Adrenal gland (tissue), 12 donors: Measurements from ENCODE around the gene FOXS1. TPM values are rescaled to one million over a fixed set of nuclear protein-coding genes. Genes with fewer than 3 reads are reported as not detected.
A peak's percentile ranks its signal among the peaks of the same experiment; 100 is the strongest.

Source experiments
- DNase-seq, 7 donors: peaks; one replicate each; pipeline ENCODE4 v3.0.0-alpha.2; 2019 to 2020
- H3K27ac ChIP-seq, 5 donors: fragments of 200-600 bp; sonication (generic) in 4 of 5; 1 replicate in 3 of 5; 2 replicates in 2 of 5; pipeline versions ENCODE4 v1.5.1 to v1.8.0; 2016 to 2020; ENCODE audit warnings: mild to moderate bottlenecking in 1 of 5
- H3K27me3 ChIP-seq: fragments of 200-600 bp; 2 replicates; pipeline ENCODE4 v1.8.0; 2021
- H3K36me3 ChIP-seq, 2 donors: fragments of 200-600 bp; replicated peaks in 1 of 2; 1 replicate in 1 of 2; 2 replicates in 1 of 2; pipeline versions ENCODE4 v1.5.1 to v1.8.0; 2018 to 2022
- H3K4me1 ChIP-seq, 2 donors: fragments of 200-600 bp; replicated peaks in 1 of 2; 1 replicate in 1 of 2; 2 replicates in 1 of 2; pipeline versions ENCODE4 v1.5.1 to v1.8.0; 2018 to 2021
- H3K4me3 ChIP-seq, 4 donors: fragments of 200-600 bp; sonication (generic) in 3 of 4; one replicate each; pipeline ENCODE4 v1.5.1; 2016 to 2018
- H3K9me3 ChIP-seq, 3 donors: fragments of 200-600 bp; sonication (generic) in 1 of 3; replicated peaks in 1 of 3; 1 replicate in 2 of 3; 2 replicates in 1 of 3; pipeline versions ENCODE4 v1.5.1 to v1.8.0; 2016 to 2021
- POLR2A ChIP-seq, 2 donors: fragments of 450-650 bp; IDR thresholded peaks; one replicate each; pipeline ENCODE4 v1.6.1; 2017; ENCODE audit warnings: antibody characterized with exemption in 2 of 2, mild to moderate bottlenecking in 2 of 2, moderate library complexity in 1 of 2
- WGBS, 4 donors: extraction: QIAGEN DNeasy Blood & Tissue Kit in 2 of 4; methylation state at CpG; one replicate each; pipeline versions ENCODE4 v1.1.5 to v1.1.7; 2013 to 2017; 5-methylcytosine and 5-hydroxymethylcytosine counted together
- intact Hi-C, 2 donors: fragments of 100-400 bp; cut with DNase I; formaldehyde crosslinking; loops; one replicate each; pipeline versions ENCODE4 v1.14.1 to v1.15.0; 2022 to 2023
- polyA plus RNA-seq, 3 donors: library from polyadenylated mRNA; stranded (reverse); fragments of 200-250 nt in 2 of 3; fragments of 350-450 nt in 1 of 3; fragmentation: Illumina TruSeq in 1 of 3; extraction: RNeasy Lipid Tissue Mini Kit (QIAGEN cat#74804) in 1 of 3; gene quantifications; one replicate each; pipeline ENCODE4 v1.2.3, GENCODE V29; 2013 to 2014
- total RNA-seq, 9 donors: library from RNA; depleted of rRNA in 4 of 9; stranded (reverse); fragments of >200 nt in 4 of 9; fragments of 120-200 nt in 1 of 9; fragmentation: NEBNext Ultra II Directional in 1 of 9; extraction: Animal tissue kit (Norgen Biotek cat#: 25700) in 1 of 9; gene quantifications; one replicate each; pipeline versions ENCODE4 v1.1.0 to v1.2.4, GENCODE V29; 2013 to 2023
- TF ChIP-seq, protein P1 (sequence below), 6 experiments: fragments of 450-650 bp in 4 of 6; fragments of 200-600 bp in 2 of 6; sonication (generic) in 1 of 6; IDR thresholded peaks; 1 replicate in 5 of 6; 2 replicates in 1 of 6; pipeline versions ENCODE4 v1.5.1 to v1.8.0; 2016 to 2021; ENCODE audit warnings: antibody characterized with exemption in 6 of 6, mild to moderate bottlenecking in 2 of 6, moderate library complexity in 1 of 6
- donor health status: healthy with polysubstance abuse.
- donor health status: Bipolar disorder and iron deficiency.
- donor health status: DM: yes; HTN: yes; CAD: no.
- donor health status: DM: no; HTN: no; CAD: no.
- donor health status: DM: no; HTN: no; CAD: no.
- donor health status: DM: yes; HTN: yes; CAD: no.

The FOXS1 gene
- total and polyA plus RNA-seq, 12 donors = 0.22 to 6.0 (median 2.0) TPM

DNA sequence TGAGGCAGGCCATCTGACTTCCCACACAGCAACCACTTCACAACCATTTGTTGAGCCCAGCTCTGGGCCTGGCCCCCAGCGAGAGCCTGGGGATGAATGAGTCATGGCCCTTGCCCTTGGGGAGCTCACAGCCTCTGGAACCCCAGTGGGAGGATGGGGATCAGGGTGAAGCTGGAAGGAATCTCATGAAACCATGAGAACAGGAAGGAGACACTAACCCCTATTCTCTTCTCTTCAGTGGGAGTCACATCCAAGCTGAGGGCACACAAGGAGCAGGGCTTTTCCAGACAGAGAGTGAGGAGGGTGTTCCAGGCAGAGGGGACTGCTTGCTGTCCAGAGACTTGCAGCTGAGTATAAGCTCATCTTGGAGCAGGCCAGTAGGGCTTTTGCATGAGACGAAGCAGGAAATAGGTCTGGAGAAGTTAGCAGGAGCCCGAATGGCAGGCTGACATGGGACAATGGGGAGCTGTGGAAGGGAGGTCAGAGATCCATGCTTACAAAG is 7.5 kb downstream of the FOXS1 start:
- Histone ChIP-seq H3K27ac (peak overlapping the region in 1 of 5 donors; percentile 50), H3K4me1 (peaks cover 8 to 23% of the 10 kb centered on the region in 2 donors), H3K36me3 (no peaks in the 10 kb centered on the region), H3K4me3 (no peak overlapping the region), H3K27me3 (no peaks in the 10 kb centered on the region), H3K9me3 (no peaks in the 10 kb centered on the region)
- DNase-seq = peak in 1 of 7 donors; percentile 26
- intact Hi-C loops = no loop called here
- TF ChIP-seq, protein P1, sequence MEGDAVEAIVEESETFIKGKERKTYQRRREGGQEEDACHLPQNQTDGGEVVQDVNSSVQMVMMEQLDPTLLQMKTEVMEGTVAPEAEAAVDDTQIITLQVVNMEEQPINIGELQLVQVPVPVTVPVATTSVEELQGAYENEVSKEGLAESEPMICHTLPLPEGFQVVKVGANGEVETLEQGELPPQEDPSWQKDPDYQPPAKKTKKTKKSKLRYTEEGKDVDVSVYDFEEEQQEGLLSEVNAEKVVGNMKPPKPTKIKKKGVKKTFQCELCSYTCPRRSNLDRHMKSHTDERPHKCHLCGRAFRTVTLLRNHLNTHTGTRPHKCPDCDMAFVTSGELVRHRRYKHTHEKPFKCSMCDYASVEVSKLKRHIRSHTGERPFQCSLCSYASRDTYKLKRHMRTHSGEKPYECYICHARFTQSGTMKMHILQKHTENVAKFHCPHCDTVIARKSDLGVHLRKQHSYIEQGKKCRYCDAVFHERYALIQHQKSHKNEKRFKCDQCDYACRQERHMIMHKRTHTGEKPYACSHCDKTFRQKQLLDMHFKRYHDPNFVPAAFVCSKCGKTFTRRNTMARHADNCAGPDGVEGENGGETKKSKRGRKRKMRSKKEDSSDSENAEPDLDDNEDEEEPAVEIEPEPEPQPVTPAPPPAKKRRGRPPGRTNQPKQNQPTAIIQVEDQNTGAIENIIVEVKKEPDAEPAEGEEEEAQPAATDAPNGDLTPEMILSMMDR (IDR thresholded peaks at IDR 0.05) = no peak
- TF ChIP-seq POLR2A (IDR thresholded peaks at IDR 0.05) = no peak
- WGBS, 4 donors = 43 to 55% (median 48%) methylated on average over 3 of the region's 3 CpGs

DNA sequence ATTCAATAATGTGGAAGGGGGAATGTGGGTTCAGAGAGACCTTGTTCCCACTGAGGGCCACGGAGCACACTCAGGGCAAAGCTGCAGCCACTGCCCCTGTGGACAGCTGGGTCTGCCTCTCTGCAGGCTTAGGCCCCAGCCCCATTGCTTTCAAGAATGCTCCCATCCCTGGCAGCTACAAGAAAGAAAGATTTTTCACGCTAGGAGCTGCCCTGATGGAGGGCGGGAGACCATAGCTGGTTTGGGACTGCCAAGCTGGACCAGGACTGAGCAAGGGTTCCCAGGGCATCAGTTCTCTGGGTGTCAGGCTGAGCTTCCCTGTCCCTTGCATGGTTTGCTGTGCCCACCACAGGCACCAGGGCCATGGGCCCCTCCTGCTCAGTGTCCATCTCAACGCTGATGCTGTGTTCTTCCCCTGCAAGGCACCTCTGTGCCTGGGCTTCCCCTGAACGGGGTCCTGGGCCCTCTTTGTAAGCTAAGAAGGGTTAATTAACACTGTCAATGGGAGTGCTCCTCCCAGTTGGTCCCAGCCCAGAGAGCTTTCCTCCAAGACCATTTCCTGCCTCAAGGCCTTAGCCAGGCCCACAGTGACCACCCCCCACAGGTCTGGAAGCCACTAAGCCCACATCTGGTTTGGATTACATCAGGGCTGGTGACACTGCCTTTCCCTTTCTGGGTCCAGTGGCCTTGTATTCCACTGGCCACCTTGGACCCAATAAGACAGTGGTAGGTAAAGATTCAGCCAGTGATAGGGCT is 8.4 kb downstream of the FOXS1 start:
- intact Hi-C loops = no loop called here
- no peaks in the 10 kb centered on the region for H3K36me3 ChIP-seq
- TF ChIP-seq, protein P1 (IDR thresholded peaks at IDR 0.05) = no peak
- TF ChIP-seq POLR2A (IDR thresholded peaks at IDR 0.05) = no peak
- no peak for DNase-seq
- H3K4me3 ChIP-seq = no peak overlapping the region
- 71 to 84% (median 79%) methylated on average over 2 to 5 of the region's 5 CpGs for WGBS, 4 donors
- H3K9me3 ChIP-seq = no peaks in the 10 kb centered on the region
- peak overlapping the region in 1 of 5 donors; percentile 8 for H3K27ac ChIP-seq
- H3K4me1 ChIP-seq = peaks cover 8 to 23% of the 10 kb centered on the region in 2 donors
- no peaks in the 10 kb centered on the region for H3K27me3 ChIP-seq

DNA sequence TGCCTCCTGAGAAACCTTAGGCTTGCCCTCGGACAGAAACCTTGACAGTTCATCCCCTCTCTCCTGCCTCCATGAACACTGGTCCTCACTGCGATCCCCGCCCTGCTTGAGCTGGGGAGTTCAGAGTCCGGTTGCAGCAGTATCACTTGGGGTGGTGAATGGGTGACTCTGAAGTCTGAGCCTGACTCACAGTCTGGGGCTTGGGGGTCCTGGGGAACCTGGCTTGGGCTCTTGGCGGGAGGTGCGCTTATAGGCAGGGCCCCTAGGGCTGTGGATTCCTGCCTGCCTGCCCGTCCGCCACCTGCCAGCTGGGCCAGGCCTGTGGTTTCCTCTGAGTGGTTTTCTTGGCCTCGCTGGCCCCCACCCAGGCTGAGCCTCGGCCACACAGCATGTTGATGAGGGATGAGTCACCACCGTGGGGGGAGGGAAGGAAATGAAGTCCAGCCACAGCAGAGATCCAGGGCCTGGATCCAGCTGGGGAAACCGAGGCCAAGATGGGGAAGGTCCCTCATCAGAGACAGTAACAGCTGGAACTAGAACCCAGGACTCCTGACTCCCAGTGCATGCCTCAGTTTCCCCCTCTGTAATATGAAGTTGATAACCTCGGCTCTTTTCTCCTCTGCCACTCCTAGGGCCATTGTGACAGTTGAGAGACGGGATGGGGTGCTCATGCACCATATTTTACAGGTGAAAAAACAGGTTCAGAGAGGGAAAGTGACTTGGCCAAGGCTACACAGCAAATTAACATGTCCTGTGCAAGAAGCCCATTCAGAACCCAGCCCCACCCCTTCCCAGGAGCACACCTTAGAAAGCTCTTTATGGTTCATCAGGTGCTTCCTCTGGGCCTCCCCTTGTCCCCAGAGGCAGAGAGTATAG is 9.2 kb downstream of the FOXS1 start:
- DNase-seq = peak; percentile 76 to 91 (median 89)
- Histone ChIP-seq H3K9me3 (no peaks in the 10 kb centered on the region), H3K36me3 (no peaks in the 10 kb centered on the region), H3K4me3 (no peak overlapping the region), H3K27me3 (no peaks in the 10 kb centered on the region), H3K27ac (peak overlapping the region in 1 of 5 donors; percentile 27), H3K4me1 (peaks cover 8 to 23% of the 10 kb centered on the region in 2 donors)
- intact Hi-C loops = no loop called here
- 32 to 43% (median 38%) methylated on average over 8 to 14 of the region's 14 CpGs for WGBS, 4 donors
- TF ChIP-seq, protein P1 (IDR thresholded peaks at IDR 0.05) = no peak
- TF ChIP-seq POLR2A (IDR thresholded peaks at IDR 0.05) = no peak

DNA sequence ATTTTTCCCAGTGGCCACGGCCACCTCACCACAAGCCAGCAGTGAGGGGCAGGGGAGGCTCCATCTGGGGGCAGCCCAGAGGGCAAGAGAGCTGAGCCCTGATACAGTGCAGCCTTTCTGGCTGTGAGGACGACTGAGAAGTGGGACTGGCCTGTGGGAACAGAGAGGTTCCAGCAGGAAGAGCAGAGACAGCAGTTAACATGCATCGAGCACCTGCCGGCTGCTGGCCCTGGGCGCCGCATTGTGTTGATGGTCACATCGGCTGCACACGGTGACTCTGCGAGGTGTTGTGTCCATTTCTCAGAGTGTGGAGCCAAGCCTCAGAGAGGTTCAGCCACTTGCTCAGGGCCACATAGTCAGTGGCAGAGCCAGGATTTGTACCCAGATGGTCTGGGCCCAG is 9.8 kb downstream of the FOXS1 start:
- Histone ChIP-seq H3K4me1 (peaks cover 8 to 23% of the 10 kb centered on the region in 2 donors), H3K36me3 (no peaks in the 10 kb centered on the region), H3K4me3 (no peak overlapping the region), H3K27ac (peak overlapping the region in 1 of 5 donors; percentile 27), H3K9me3 (no peaks in the 10 kb centered on the region), H3K27me3 (no peaks in the 10 kb centered on the region)
- intact Hi-C loops = no loop called here
- DNase-seq = no peak
- WGBS, 4 donors = 76 to 93% (median 85%) methylated on average over 6 to 9 of the region's 9 CpGs
- no peak for TF ChIP-seq POLR2A (IDR thresholded peaks at IDR 0.05)
- TF ChIP-seq, protein P1 (IDR thresholded peaks at IDR 0.05) = no peak
